G401.6 (cell line): Measurements from ENCODE around the gene PCBP3.
"Not testable (repeated sequence)": the region's sequence is repeated elsewhere in the genome, so short reads cannot be mapped to it uniquely, and the experiment has no call there.

ENCODE experiments used
- FAIRE-seq: peaks from 2 replicates; lab custom pipeline; 2012; peaks lifted over from hg19 to GRCh38; lab: Jason Lieb, UNC

The PCBP3 gene

GRCh38 chr21:45828580-45829570, 185.3 kb downstream of the PCBP3 start:
- FAIRE-seq = no peak

GRCh38 chr21:45829668-45830067, 186.1 kb downstream of the PCBP3 start:
- no peak for FAIRE-seq

- FAIRE-seq = no peak
Observed at GRCh38 chr21:45830221-45830640, 186.7 kb downstream of the PCBP3 start.

- FAIRE-seq = no peak
Observed at GRCh38 chr21:45830720-45831366, 187.3 kb downstream of the PCBP3 start.

GRCh38 chr21:45831991-45832740, 188.6 kb downstream of the PCBP3 start:
- FAIRE-seq = no peak

- not testable (repeated sequence) for FAIRE-seq
Observed at GRCh38 chr21:45832741-45833235, 189.3 kb downstream of the PCBP3 start.

- FAIRE-seq = no peak
Observed at GRCh38 chr21:45833414-45833813, 189.9 kb downstream of the PCBP3 start.

GRCh38 chr21:45834026-45834715, 190.6 kb downstream of the PCBP3 start:
- no peak for FAIRE-seq

- FAIRE-seq = no peak
Observed at GRCh38 chr21:45834821-45835293, 191.3 kb downstream of the PCBP3 start.

GRCh38 chr21:45835301-45836267, 192.1 kb downstream of the PCBP3 start:
- FAIRE-seq = no peak

GRCh38 chr21:45836268-45836655, 192.7 kb downstream of the PCBP3 start:
- FAIRE-seq = no peak

- no peak for FAIRE-seq
Observed at GRCh38 chr21:45836694-45837670, 193.5 kb downstream of the PCBP3 start.

- no peak for FAIRE-seq
Observed at GRCh38 chr21:45837936-45838335, 194.4 kb downstream of the PCBP3 start.

GRCh38 chr21:45838634-45839033, 195.1 kb downstream of the PCBP3 start:
- no peak for FAIRE-seq

- no peak for FAIRE-seq
Observed at GRCh38 chr21:45839274-45839673, 195.7 kb downstream of the PCBP3 start.

- FAIRE-seq = no peak
Observed at GRCh38 chr21:45841033-45841432, 197.5 kb downstream of the PCBP3 start.

- FAIRE-seq = no peak
Observed at GRCh38 chr21:45843426-45843825, 199.9 kb downstream of the PCBP3 start.

- no peak for FAIRE-seq
Observed at GRCh38 chr21:45844181-45844580, 200.7 kb downstream of the PCBP3 start.

GRCh38 chr21:45845063-45845769, 201.7 kb downstream of the PCBP3 start:
- no peak for FAIRE-seq
